Adipose tissue (tissue), 3 donors: ENCODE measurements around the gene GJB1. TPM values are rescaled to one million over a fixed set of nuclear protein-coding genes. Genes with fewer than 3 reads are reported as not detected.

Experiments used
- H3K27ac ChIP-seq: one replicate; pipeline ENCODE4 v1.5.1; 2013; ENCODE audit warnings: low read depth, low read length
- whole genome bisulfite sequencing, 3 donors: extraction: QIAGEN DNeasy Blood & Tissue Kit; methylation state at CpG; one replicate each; pipeline ENCODE4 v1.1.7; 2013; 5-methylcytosine and 5-hydroxymethylcytosine counted together
- polyA plus RNA-seq, 3 donors: library from polyadenylated mRNA; stranded (reverse); fragments of 200-250 nt; gene quantifications; one replicate each; pipeline ENCODE4 v1.2.3, GENCODE V29; 2013
- donor health status: healthy with polysubstance abuse.
- donor health status: Bipolar disorder and iron deficiency.
- donor health status: healthy.

The GJB1 gene
- polyA plus RNA-seq, 3 donors, result 1.0 to 102 (median 1.8) TPM

DNA sequence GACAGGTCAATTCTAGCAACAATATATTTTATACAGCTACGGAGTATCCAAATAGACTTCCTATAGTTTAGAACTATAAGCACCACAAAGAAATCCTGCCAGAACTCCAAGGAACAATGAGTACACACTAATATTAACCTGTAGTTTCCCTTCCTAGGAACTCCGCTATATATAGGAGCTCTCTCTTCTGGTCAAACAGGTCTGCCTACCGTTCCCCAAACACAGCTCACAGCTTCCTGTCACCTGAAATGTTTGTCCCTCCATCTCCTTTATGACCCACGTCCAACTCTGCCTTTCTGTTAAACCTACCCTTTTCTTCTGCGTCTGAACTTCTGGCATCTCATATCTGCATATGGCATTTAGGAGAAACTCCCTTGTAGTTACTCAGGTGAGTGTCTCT lies 10.5 kb upstream of the GJB1 start:
- no peak overlapping the region for H3K27ac ChIP-seq
- 22 to 69% (median 59%) methylated on average over 5 of the region's 5 CpGs for WGBS, 3 donors

- 33 to 89% (median 85%) methylated on average over 1 of the region's 1 CpG for WGBS, 3 donors
- no peak overlapping the region for H3K27ac ChIP-seq
These were observed 8.9 kb upstream of the GJB1 start for GRCh38 chrX:71214152-71214551.

DNA sequence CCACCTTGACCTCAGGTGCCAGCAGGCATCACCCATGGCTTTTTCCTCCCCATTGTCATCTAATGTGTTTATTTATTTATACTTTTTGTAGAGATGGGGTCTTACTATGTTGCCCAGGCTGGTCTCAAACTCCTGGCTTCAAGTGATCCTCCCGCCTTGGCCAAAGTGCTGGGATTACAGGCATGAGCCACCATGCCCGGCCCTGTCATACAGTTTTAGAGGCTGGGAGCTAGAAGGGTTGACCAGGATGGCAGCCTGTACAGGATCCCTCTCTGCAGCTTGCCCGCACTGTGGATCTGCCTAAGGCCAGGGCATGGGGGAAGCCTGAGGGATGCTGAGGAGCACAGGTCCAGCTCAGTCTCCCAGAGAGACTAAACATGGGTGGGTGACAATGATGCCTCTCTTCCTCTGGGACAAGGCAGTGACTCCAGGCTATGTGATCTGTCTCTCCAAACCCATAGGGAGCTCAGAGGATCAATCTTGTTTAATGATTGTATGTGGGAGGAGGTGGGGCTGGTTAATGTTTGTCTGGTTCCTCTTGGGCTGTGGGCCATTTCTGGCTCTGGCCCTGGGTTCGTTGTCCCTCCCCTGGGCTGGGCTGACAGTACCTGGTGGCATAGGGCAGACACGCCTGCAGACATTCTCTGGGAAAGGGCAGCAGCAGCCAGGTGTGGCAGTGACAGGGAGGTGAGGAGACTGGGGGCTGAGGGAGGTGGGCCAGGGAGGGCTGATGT lies 8.3 kb upstream of the GJB1 start:
- no peak overlapping the region for H3K27ac ChIP-seq
- WGBS, 3 donors, result 22 to 84% (median 75%) methylated on average over 4 to 5 of the region's 5 CpGs

DNA sequence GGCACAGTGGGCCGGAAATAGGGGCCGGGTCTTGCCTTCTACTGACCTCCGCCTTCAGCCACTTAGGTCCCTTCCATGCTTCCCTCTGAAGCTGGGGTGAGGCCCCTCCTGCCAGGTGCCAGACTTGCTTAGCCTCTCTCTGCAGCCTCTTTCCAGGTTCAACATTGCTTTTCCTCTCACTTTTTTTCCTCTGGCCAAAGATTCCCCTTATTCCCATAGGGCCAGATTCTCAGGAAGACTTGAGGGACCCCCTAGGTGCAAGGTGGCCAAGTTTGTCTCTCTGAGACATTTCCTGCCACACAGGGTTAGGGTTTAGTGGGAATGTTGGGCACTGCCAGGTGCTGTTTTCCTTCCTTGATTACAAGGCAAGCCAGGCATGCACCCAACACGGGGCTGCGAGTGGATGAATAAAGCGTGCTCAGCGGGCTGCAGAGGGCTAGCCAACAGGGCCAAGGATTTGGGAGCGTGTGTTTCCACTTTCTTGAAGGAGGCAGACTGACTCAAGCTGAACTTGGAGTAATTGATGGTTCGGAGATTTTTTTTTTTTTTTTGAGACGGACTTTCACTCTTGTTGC lies 7.6 kb upstream of the GJB1 start:
- 27 to 83% (median 83%) methylated on average over 6 to 10 of the region's 10 CpGs for WGBS, 3 donors
- no peak overlapping the region for H3K27ac ChIP-seq

DNA sequence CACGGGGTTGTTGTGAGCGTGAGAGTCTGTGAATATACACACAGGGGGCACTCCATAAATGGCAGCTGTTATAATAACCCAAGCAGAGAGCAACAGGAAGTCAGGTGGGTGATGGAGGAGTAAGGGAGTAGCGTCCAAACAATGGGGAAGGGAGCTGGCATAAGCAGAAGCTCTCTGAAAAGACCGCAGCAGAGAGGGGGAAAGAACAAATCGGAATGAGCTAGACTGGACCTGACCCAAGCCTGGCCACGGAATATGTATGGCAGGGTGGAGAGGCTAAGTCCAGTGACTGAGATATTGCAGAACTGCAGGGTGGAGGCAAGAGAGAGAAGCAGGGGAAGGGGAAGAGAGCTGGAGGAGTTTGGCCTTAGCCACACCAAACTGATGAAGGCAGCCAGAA lies 6.5 kb upstream of the GJB1 start:
- no peak overlapping the region for H3K27ac ChIP-seq
- 16 to 41% (median 36%) methylated on average over 5 to 6 of the region's 6 CpGs for WGBS, 3 donors

GRCh38 chrX:71217298-71217697 lies 5.7 kb upstream of the GJB1 start:
- H3K27ac ChIP-seq, result no peak overlapping the region
- WGBS, 3 donors, result 16 to 90% (median 80%) methylated on average over 6 of the region's 6 CpGs

- no peak overlapping the region for H3K27ac ChIP-seq
- WGBS, 3 donors, result 94 to 100% (median 100%) methylated on average over 1 of the region's 1 CpG
These were observed 1.9 kb upstream of the GJB1 start for GRCh38 chrX:71221145-71221544.

DNA sequence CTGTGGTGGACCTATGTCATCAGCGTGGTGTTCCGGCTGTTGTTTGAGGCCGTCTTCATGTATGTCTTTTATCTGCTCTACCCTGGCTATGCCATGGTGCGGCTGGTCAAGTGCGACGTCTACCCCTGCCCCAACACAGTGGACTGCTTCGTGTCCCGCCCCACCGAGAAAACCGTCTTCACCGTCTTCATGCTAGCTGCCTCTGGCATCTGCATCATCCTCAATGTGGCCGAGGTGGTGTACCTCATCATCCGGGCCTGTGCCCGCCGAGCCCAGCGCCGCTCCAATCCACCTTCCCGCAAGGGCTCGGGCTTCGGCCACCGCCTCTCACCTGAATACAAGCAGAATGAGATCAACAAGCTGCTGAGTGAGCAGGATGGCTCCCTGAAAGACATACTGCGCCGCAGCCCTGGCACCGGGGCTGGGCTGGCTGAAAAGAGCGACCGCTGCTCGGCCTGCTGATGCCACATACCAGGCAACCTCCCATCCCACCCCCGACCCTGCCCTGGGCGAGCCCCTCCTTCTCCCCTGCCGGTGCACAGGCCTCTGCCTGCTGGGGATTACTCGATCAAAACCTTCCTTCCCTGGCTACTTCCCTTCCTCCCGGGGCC lies 1.2 kb downstream of the GJB1 start:
- WGBS, 3 donors, result 82 to 85% (median 82%) methylated on average over 13 to 32 of the region's 32 CpGs
- H3K27ac ChIP-seq, result no peak overlapping the region

- WGBS, 3 donors, result 29 to 50% (median 48%) methylated on average over 2 of the region's 2 CpGs
- no peak overlapping the region for H3K27ac ChIP-seq
These were observed 2.0 kb downstream of the GJB1 start for GRCh38 chrX:71225009-71225408.

DNA sequence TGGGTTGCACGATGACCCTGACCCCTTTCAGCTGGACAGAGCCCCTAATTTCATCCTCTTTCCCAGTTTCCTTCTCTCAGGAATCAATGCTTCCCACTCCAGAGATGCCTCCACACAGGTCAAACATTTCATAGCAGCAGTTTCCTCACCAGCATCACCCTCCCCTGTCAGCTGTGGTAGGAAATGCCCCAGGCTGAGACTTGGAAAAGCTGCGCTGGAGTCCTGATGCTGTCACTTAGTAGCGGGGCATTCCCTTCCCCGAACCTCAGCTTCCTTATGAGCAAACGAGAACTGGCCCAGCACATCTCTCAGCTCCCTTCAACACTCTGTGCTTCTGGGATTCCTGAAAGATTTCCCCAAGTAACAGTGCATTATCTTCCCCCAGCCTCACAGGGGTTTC lies 2.7 kb downstream of the GJB1 start:
- 59 to 70% (median 69%) methylated on average over 5 of the region's 5 CpGs for WGBS, 3 donors

DNA sequence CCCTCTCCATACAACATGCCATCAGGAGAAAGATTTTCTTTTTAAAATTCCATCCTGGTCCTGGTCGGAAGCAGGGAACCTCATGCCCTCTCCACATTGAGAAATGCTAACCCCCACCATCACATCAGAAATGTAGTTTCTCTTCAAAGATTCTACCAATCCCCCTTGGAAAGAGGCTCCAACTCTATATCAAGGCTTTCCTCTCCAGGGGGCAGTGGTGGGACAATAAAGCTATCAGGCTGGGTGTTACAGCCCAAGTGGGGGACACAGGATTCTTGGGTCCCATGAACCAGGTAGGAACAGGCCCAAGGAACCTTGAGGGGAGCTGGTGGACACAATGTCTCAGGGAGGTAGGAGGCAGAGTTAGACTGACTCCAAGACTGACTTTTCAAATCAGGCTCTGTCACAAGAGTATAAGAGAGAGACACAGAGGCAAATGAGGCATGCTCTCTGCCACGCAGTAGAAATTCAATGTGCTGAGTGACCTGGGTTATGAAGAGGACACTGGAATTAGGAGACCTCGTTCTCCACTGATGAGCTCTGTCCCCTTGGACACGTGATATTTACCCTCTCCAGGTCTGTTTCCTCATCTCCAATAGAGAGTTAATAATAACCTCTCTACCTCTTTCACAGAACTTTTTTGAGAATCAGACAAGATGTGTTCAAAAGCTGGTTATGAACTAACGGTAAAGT lies 4.5 kb downstream of the GJB1 start:
- 59 to 87% (median 79%) methylated on average over 5 of the region's 5 CpGs for WGBS, 3 donors
- no peak overlapping the region for H3K27ac ChIP-seq

More for the DNA sequence above, 2.7 kb downstream of the GJB1 start:
- no peak overlapping the region for H3K27ac ChIP-seq

DNA sequence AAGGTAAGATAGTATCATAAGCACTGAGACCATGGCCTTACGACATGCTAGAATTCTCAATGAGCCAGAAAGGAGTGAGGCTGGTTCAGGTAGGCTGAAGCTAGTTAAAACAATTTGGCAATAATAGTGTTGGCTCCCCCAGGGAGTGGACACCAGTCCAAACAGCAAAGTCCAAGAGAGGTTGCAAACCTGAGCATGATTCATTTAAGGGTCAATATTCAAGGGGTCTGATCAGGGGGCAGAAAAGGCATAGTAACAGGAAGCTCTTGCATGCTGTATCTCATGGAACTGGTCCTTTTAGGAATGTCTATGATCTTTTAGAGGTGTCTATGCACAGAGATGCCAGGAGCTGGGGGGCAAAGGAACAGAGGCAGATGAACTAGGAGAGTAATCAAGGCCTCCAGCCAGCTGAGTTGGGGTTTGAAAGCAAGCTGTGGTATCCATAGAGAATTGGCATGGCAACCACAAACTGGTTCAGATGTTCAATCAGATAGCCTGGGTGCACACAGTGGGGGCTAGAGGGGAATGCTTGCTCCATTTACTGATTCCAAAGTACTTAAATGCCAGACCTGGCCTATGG lies 5.1 kb downstream of the GJB1 start:
- 83 to 98% (median 91%) methylated on average over 1 of the region's 1 CpG for WGBS, 3 donors
- H3K27ac ChIP-seq, result no peak overlapping the region

- 73 to 85% (median 80%) methylated on average over 2 to 3 of the region's 3 CpGs for WGBS, 3 donors
- H3K27ac ChIP-seq, result no peak overlapping the region
These were observed 12.5 kb downstream of the GJB1 start for GRCh38 chrX:71235482-71235881.

DNA sequence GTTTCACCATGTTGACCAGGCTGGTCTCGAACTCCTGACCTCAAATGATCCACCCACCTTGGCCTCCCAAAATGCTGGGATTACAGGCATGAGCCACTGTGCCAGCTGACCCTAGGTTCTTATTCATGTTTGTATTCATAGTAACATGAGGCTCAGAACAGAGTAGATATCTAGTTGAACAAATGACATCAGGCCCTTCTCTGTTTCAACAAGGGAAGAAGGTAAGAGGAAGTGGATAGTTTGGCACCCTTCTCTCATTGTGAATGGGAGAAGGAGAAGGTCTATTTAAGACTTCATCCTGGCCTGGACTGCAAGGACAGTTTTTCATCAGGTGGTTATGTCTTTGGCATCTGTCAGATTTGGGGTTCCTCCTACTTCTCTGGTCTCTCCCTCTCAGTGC lies 13.8 kb downstream of the GJB1 start:
- 80 to 100% (median 86%) methylated on average over 1 of the region's 1 CpG for WGBS, 3 donors
- H3K27ac ChIP-seq, result no peak overlapping the region

- 85 to 100% (median 94%) methylated on average over 2 to 3 of the region's 3 CpGs for WGBS, 3 donors
- no peak overlapping the region for H3K27ac ChIP-seq
These were observed 16.8 kb downstream of the GJB1 start for GRCh38 chrX:71239781-71240180.

DNA sequence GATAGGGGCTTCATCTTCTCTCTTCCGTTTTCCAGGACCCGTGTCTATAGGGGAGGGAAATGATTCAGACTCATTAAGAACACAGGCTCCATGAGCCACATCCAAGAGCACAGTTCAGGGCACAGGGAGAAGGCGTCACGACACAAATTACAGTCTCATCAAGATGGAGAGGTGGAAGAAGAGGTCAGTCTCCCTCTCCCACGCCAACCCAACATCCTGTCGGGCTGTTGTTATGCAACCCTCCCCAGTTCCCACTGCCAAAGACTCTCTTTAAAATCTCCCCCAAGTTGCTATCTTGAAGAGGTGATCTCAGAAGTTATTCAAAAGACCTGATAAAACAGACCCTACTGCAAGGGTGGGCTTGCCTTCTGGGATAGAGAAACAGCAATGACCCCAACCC lies 18.3 kb downstream of the GJB1 start:
- H3K27ac ChIP-seq, result no peak overlapping the region
- 62 to 81% (median 68%) methylated on average over 6 of the region's 6 CpGs for WGBS, 3 donors

DNA sequence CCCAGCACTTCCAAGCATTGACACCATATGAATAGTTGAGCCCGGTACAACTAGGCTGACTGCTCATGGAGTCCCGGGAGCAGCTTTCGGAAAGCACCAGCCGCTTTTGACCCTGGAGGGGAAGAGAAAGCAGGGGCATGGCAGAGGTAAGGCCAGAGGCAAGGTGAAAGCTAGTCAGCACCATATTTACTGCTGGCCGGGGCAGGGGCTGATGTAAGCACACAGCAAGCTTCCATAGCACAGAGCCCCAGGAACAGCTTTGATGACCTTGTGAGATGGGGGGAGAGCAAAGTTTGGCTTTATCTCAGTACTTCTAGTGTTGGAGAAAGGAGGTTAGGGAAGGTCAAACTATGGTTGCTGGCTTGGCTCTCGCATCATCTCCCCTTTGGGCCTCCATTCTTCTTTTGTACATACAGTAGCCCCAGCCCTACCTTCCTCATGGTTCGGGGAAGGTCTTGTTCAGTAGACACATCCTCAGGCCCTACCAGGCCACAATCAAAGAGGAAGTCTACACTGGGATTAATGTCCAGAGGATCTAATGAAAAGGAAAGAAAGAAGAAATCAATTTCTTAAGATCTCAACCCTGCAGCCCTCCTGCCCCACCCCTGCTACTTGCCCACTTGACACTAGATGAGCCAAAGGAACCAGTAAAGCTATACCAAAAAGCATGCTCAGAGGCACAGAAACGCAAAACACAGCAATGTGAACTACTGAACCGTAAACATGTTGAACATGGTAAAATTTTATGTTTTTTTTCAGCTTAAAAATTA lies 21.5 kb downstream of the GJB1 start:
- no peak overlapping the region for H3K27ac ChIP-seq
- WGBS, 3 donors, result 87 to 96% (median 92%) methylated on average over 9 of the region's 9 CpGs

GRCh38 chrX:71245159-71245558 lies 22.1 kb downstream of the GJB1 start:
- H3K27ac ChIP-seq, result no peak overlapping the region
- WGBS, 3 donors, result 47 to 88% (median 76%) methylated on average over 2 of the region's 2 CpGs
